Measurements from ENCODE around the gene PHLDB1. TPM values are rescaled to one million over a fixed set of nuclear protein-coding genes. Genes with fewer than 3 reads are reported as not detected.

The PHLDB1 gene
- total RNA-seq, 1 experiment from 2014 or later: 36.2 TPM

DNA sequence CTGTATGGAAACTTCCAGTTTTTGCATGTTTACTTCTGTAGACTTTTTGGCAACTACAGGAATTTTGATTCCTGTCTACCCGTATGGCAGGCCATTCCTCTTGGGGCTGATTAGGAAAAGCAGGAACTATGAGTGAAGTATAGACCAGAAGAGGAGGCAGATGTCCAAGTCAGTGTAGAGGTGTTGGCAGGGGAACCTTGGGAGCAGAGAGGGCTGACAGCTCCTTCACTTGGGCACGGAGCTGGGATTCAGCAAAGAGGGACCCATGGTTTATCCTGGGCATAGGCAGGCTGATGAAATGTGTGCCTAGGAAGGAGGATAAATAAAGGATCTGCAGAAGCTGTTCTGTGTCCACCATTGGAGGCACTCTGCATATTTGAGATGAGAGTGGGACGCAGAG is 39.0 kb downstream of the PHLDB1 start:
- H3K27ac ChIP-seq (ENCODE audit: low read depth, low read length): no peak overlapping the region
- H3K36me3 ChIP-seq (ENCODE audit: control insufficient read depth in 1 of 2, insufficient read depth in 2 of 2, low read length in 2 of 2): peaks cover 14 to 16% of the 10 kb centered on the region in 2 experiments; a peak in 3 of 4 replicates
- DNase-seq (ENCODE audit: low read depth, low spot score) (no peak), ATAC-seq (no peak)
- RAD21 ChIA-PET (ENCODE audit: low non-redundant PET in 1 of 2, low total read pairs in 2 of 2, uncharacterized antibody in 2 of 2, unreplicated experiment in 2 of 2): no interaction called here
- intact Hi-C loops (cut with micrococcal nuclease): no loop called here
- no peaks in the 10 kb centered on the region for H4K20me1 ChIP-seq (ENCODE audit: insufficient read depth)
- POLR2A ChIA-PET: no interaction called here
- no peak overlapping the region for H3K9ac ChIP-seq (ENCODE audit: low read length)
- H3K9me2 ChIP-seq (ENCODE audit: insufficient read depth): no peaks in the 10 kb centered on the region
- no peaks in the 10 kb centered on the region for H3K27me3 ChIP-seq (ENCODE audit: insufficient read depth, low read length)
- CTCF ChIA-PET: interaction anchor here (1.0 kb wide), 1 partner anchor 13 kb away, joined by 4 read pairs; no protein-coding TSS in a partner anchor
- no peaks in the 10 kb centered on the region for H3K9me3 ChIP-seq (ENCODE audit: control insufficient read depth in 1 of 2, insufficient read depth in 1 of 2, low read depth in 1 of 2, low read length in 2 of 2)
- H3K4me1 ChIP-seq (ENCODE audit: control insufficient read depth in 1 of 2, insufficient read depth in 2 of 2, low read length in 2 of 2): peaks cover 0 to 8% of the 10 kb centered on the region in 2 experiments; a peak in 1 of 4 replicates
- H3K79me2 ChIP-seq (ENCODE audit: insufficient read depth, low read length): no peaks in the 10 kb centered on the region
- H2AFZ ChIP-seq (ENCODE audit: low read depth, low read length, poor library complexity, severe bottlenecking): no peak overlapping the region
- TSS peak; percentile 39 for BruUV-seq (replicated peaks)
- H3K4me2 ChIP-seq (ENCODE audit: low read length): no peak overlapping the region
- no peak overlapping the region for H3K4me3 ChIP-seq (replicated peaks in 1 of 2; ENCODE audit: low read depth in 1 of 2, low read length in 2 of 2)
- TF ChIP-seq SRF (IDR thresholded peaks at IDR 0.05; ENCODE audit: low read depth): no peak
- TF ChIP-seq, protein P1, sequence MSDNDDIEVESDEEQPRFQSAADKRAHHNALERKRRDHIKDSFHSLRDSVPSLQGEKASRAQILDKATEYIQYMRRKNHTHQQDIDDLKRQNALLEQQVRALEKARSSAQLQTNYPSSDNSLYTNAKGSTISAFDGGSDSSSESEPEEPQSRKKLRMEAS (IDR thresholded peaks at IDR 0.05): no peak
- TF ChIP-seq CBX3 (IDR thresholded peaks at IDR 0.05; ENCODE audit: low read depth): no peak
- no peak for TF ChIP-seq POLR2A (IDR thresholded peaks at IDR 0.05; ENCODE audit: borderline replicate concordance, extremely low read depth, insufficient read depth, insufficient read length)
- no peak for TF ChIP-seq EGR1 (IDR thresholded peaks at IDR 0.05; ENCODE audit: low read depth)
- TF ChIP-seq, protein P2, sequence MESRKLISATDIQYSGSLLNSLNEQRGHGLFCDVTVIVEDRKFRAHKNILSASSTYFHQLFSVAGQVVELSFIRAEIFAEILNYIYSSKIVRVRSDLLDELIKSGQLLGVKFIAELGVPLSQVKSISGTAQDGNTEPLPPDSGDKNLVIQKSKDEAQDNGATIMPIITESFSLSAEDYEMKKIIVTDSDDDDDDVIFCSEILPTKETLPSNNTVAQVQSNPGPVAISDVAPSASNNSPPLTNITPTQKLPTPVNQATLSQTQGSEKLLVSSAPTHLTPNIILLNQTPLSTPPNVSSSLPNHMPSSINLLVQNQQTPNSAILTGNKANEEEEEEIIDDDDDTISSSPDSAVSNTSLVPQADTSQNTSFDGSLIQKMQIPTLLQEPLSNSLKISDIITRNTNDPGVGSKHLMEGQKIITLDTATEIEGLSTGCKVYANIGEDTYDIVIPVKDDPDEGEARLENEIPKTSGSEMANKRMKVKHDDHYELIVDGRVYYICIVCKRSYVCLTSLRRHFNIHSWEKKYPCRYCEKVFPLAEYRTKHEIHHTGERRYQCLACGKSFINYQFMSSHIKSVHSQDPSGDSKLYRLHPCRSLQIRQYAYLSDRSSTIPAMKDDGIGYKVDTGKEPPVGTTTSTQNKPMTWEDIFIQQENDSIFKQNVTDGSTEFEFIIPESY (IDR thresholded peaks at IDR 0.05; ENCODE audit: extremely low read depth, insufficient replicate concordance, low read length): no peak
- TF ChIP-seq SIN3A (IDR thresholded peaks at IDR 0.05; ENCODE audit: low read depth): no peak
- TF ChIP-seq, protein P3, sequence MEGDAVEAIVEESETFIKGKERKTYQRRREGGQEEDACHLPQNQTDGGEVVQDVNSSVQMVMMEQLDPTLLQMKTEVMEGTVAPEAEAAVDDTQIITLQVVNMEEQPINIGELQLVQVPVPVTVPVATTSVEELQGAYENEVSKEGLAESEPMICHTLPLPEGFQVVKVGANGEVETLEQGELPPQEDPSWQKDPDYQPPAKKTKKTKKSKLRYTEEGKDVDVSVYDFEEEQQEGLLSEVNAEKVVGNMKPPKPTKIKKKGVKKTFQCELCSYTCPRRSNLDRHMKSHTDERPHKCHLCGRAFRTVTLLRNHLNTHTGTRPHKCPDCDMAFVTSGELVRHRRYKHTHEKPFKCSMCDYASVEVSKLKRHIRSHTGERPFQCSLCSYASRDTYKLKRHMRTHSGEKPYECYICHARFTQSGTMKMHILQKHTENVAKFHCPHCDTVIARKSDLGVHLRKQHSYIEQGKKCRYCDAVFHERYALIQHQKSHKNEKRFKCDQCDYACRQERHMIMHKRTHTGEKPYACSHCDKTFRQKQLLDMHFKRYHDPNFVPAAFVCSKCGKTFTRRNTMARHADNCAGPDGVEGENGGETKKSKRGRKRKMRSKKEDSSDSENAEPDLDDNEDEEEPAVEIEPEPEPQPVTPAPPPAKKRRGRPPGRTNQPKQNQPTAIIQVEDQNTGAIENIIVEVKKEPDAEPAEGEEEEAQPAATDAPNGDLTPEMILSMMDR (IDR thresholded peaks at IDR 0.05 in 2 of 3, conservative IDR thresholded peaks at IDR 0.05 in 1 of 3; ENCODE audit: borderline replicate concordance in 1 of 3, insufficient read depth in 1 of 3, low read depth in 2 of 3, low read length in 2 of 3): no peak
- no peak for TF ChIP-seq EZH2 (IDR thresholded peaks at IDR 0.05)
- no peak for TF ChIP-seq JUND (IDR thresholded peaks at IDR 0.05)
- no peak for TF ChIP-seq SP1 (IDR thresholded peaks at IDR 0.05; ENCODE audit: low read depth)
- no peak for TF ChIP-seq ZFX (IDR thresholded peaks at IDR 0.05)
- TF ChIP-seq EZH2phosphoT487 (IDR thresholded peaks at IDR 0.05; ENCODE audit: borderline replicate concordance): no peak
- TF ChIP-seq ZNF274 (IDR thresholded peaks at IDR 0.05; ENCODE audit: low read depth, low read length): no peak
- TF ChIP-seq FOSL1 (IDR thresholded peaks at IDR 0.05; ENCODE audit: low read depth): no peak
- TF ChIP-seq, protein P4, sequence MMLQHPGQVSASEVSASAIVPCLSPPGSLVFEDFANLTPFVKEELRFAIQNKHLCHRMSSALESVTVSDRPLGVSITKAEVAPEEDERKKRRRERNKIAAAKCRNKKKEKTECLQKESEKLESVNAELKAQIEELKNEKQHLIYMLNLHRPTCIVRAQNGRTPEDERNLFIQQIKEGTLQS (IDR thresholded peaks at IDR 0.05): no peak
- TF ChIP-seq TCF7L2 (IDR thresholded peaks at IDR 0.05; ENCODE audit: borderline replicate concordance, extremely low read depth, insufficient read depth, insufficient read length): no peak
- TF ChIP-seq YY1 (IDR thresholded peaks at IDR 0.05; ENCODE audit: extremely low read depth, insufficient replicate concordance, low read depth, low read length): no peak

All from HCT116 (cell line).